GM21390 (cell line): ENCODE measurements around the gene PPM1N.

Source experiments
- ATAC-seq: cut with Tn5 transposase; IDR thresholded peaks from one replicate; pipeline ENCODE4 v1.9.1; 2021; ENCODE audit not compliant: unreplicated experiment

The PPM1N gene

DNA sequence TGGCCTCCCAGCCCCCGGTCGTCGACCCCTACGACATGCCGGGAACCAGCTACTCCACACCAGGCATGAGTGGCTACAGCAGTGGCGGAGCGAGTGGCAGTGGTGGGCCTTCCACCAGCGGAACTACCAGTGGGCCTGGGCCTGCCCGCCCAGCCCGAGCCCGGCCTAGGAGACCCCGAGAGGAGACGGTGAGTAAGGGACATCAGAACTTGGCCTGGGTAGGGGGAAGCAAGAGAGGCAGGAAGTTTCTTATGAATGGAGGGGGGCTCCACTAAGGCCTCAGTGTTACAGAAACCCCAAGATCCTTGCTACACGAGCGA is 27.5 kb upstream of the PPM1N start:
- no peak for ATAC-seq

DNA sequence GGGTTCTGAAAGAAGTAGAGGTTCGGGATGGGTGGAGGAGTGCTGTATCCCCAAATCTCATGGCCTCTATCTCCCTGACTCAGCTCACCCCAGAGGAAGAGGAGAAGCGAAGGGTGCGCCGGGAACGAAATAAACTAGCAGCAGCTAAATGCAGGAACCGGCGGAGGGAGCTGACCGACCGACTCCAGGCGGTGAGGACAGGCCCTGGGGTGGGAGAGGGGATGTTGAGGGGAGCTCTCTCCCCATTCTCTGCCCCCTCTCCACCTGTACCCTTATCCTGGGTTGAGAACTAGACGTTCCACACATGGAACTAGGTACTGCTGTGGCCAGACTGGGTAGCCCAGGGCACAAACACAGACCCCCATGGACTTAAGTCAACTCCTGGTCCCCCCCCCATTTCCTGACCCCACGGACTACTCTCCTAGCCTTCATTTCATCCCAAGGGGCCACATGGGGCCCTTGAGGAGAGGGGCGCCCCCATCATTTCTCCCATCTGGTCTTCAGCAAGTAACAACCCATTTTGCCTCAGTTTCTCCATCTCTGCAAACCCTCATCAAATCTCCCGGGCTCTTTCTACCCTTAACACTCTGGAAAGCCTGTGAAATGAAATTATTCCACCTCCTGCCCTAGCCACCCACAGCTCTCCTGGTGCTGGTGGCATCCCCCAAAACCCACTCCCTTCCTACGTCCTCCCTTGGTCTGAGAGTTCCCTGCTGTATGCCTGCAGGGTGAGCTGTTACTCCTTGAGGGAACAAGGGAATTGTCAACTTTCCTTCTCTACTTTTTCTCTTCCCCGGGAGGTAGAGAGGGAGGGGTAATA is 26.9 kb upstream of the PPM1N start:
- ATAC-seq = no peak

DNA sequence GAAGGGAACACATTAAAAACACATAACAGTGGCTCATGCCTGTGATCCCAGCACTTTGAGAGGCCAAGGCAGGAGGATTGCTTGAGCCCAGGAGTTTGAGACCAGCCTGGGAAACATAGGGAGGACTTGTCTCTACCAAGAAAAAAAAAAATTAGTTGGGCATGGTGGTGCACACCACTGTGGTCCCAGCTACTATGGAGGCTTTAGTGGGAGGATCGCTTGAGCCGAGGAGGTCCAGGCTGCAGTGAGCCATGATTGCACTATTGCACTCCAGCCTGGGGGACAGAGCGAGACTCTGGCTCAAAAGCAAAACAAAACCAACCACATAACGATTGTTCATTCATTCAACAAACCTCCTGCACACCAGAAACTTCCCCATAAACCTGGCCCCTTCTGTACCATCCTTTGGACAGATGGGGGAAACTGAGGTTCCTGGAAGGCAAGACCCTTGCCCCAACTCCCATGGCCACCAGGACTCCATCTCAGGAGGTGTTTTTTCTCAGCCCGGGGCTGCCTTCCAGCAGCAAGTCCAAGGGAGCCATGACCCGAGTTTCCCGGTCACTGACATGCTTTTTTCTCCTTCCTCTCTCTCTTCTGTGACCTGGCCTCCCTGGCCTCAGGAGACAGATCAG is 26.2 kb upstream of the PPM1N start:
- ATAC-seq = no peak

DNA sequence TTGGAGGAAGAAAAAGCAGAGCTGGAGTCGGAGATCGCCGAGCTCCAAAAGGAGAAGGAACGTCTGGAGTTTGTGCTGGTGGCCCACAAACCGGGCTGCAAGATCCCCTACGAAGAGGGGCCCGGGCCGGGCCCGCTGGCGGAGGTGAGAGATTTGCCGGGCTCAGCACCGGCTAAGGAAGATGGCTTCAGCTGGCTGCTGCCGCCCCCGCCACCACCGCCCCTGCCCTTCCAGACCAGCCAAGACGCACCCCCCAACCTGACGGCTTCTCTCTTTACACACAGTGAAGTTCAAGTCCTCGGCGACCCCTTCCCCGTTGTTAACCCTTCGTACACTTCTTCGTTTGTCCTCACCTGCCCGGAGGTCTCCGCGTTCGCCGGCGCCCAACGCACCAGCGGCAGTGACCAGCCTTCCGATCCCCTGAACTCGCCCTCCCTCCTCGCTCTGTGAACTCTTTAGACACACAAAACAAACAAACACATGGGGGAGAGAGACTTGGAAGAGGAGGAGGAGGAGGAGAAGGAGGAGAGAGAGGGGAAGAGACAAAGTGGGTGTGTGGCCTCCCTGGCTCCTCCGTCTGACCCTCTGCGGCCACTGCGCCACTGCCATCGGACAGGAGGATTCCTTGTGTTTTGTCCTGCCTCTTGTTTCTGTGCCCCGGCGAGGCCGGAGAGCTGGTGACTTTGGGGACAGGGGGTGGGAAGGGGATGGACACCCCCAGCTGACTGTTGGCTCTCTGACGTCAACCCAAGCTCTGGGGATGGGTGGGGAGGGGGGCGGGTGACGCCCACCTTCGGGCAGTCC is 25.5 kb upstream of the PPM1N start:
- no peak for ATAC-seq

DNA sequence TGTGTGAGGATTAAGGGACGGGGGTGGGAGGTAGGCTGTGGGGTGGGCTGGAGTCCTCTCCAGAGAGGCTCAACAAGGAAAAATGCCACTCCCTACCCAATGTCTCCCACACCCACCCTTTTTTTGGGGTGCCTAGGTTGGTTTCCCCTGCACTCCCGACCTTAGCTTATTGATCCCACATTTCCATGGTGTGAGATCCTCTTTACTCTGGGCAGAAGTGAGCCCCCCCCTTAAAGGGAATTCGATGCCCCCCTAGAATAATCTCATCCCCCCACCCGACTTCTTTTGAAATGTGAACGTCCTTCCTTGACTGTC is 24.9 kb upstream of the PPM1N start:
- no peak for ATAC-seq

DNA sequence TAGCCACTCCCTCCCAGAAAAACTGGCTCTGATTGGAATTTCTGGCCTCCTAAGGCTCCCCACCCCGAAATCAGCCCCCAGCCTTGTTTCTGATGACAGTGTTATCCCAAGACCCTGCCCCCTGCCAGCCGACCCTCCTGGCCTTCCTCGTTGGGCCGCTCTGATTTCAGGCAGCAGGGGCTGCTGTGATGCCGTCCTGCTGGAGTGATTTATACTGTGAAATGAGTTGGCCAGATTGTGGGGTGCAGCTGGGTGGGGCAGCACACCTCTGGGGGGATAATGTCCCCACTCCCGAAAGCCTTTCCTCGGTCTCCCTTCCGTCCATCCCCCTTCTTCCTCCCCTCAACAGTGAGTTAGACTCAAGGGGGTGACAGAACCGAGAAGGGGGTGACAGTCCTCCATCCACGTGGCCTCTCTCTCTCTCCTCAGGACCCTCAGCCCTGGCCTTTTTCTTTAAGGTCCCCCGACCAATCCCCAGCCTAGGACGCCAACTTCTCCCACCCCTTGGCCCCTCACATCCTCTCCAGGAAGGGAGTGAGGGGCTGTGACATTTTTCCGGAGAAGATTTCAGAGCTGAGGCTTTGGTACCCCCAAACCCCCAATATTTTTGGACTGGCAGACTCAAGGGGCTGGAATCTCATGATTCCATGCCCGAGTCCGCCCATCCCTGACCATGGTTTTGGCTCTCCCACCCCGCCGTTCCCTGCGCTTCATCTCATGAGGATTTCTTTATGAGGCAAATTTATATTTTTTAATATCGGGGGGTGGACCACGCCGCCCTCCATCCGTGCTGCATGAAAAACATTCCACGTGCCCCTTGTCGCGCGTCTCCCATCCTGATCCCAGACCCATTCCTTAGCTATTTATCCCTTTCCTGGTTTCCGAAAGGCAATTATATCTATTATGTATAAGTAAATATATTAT is 24.3 kb upstream of the PPM1N start:
- no peak for ATAC-seq

DNA sequence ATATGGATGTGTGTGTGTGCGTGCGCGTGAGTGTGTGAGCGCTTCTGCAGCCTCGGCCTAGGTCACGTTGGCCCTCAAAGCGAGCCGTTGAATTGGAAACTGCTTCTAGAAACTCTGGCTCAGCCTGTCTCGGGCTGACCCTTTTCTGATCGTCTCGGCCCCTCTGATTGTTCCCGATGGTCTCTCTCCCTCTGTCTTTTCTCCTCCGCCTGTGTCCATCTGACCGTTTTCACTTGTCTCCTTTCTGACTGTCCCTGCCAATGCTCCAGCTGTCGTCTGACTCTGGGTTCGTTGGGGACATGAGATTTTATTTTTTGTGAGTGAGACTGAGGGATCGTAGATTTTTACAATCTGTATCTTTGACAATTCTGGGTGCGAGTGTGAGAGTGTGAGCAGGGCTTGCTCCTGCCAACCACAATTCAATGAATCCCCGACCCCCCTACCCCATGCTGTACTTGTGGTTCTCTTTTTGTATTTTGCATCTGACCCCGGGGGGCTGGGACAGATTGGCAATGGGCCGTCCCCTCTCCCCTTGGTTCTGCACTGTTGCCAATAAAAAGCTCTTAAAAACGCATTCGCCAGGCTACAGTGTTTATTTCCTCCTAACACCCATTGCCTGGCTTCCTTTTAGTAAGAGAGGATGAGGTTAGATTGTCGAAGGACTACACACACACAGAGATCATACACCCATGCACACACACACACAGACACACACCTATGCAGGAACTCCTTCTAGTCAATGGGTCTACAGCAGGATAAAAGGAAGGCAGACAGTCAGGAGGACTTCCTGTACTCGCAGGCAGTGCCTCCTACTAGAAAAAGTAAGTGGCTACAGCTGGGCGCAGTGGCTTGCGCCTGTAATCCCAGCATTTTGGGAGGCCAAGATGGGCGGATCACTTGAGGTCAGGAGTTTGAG is 23.4 kb upstream of the PPM1N start:
- no peak for ATAC-seq

DNA sequence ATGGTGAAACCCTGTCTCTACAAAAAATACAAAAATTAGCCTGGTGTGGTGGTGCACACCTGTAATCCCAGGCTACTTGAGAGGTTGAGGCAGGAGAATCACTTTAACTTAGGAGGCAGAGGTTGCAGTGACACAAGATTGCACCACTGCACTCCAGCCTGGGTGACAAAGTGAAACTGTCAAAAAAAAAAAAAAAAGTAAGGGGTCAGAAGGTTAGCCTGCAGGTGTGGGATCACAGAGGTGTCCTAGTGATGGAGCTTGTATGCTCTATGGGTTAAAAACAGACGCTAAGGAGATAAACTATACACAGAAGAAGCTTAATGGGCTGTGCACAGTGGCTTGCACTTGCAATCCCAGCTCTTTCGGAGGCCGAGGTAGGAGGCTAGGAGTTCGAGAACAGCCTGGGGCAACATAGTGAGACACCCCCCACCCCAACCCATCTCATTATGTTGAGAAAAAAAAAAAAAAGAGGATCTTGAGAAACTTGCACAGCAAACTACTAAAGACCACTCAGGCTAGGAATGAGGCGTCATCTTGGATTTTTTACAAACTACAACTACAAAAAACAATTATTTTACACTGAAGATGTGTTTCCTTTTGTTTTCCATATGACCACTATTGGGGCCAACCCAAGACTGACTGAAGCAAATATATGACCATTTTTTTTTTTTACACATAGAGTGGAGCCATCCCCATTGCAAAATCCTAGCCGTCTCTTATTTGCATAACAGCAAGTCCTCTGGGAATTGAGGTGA is 22.5 kb upstream of the PPM1N start:
- ATAC-seq = no peak

DNA sequence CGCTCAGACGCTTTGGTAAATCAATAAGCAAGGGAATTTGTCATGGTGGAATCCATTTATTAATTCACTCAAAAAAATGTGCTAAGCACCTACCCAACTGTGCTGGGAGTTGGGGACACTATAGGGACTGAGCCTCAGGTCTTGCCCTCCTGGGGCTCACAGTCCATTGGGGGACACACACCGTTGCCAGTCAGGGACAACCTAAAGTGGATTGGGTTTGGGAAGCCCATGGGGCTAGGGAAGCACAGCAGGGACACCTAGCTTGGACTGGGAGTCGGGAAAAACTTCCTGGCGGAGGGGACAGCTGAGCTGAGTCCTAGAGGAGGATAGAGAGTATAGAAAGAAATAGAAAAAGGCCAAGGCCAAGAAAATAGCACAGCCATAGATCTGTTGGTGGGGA is 21.9 kb upstream of the PPM1N start:
- ATAC-seq = no peak

DNA sequence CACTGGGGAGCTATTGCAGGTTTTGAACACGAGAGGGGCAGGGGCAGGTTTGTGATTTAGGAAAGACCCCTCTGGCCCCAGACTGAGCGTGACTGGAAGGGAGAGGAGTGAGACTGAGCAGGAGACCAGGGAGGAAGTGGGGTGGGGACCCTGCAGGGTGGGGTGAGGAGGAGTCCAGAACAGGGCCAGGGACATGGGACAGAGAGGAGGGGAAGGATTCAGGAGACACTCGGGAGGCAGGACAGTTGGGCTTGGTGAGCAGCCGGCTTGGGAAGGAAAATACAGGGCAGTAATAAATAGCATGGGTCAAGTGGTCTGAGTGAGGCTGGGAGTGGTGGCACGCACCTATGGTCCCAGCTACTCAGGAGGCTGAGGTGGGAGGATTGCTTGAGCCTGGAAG is 21.1 kb upstream of the PPM1N start:
- ATAC-seq = no peak

DNA sequence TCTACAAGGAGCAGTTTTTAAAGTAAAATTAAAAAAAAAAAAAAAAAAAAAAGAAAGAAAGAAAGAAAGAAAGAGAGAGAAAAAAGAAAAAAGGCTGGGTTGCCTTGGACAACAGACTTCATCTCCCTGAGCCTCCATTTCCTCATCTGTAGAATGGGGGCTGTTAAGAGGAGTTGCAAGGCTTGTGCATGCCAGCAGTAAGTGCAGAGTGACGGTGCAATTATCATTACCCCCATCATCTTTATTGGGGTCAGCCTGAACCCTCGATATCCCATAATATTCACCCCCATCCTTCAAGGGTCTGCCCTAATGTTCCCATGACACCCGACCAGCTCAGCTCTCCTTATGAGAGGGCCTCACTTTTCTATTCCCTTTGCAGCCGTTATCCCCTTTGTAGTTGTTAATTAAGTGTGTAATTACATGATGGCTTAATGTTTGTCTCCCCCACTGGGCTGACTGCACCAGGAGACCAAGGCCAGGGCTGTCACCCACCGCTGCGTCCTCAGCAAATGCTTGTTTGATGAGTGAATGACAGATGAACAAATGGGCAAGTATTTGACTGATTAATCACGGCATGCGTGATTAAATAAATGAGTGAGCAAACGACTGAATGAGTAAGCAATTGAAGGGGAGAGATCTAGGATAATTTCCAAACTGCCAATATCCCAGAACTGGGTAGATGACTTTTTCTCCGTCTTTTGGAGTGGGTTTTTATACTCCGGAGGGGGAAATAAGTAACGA is 20.4 kb upstream of the PPM1N start:
- ATAC-seq = no peak

DNA sequence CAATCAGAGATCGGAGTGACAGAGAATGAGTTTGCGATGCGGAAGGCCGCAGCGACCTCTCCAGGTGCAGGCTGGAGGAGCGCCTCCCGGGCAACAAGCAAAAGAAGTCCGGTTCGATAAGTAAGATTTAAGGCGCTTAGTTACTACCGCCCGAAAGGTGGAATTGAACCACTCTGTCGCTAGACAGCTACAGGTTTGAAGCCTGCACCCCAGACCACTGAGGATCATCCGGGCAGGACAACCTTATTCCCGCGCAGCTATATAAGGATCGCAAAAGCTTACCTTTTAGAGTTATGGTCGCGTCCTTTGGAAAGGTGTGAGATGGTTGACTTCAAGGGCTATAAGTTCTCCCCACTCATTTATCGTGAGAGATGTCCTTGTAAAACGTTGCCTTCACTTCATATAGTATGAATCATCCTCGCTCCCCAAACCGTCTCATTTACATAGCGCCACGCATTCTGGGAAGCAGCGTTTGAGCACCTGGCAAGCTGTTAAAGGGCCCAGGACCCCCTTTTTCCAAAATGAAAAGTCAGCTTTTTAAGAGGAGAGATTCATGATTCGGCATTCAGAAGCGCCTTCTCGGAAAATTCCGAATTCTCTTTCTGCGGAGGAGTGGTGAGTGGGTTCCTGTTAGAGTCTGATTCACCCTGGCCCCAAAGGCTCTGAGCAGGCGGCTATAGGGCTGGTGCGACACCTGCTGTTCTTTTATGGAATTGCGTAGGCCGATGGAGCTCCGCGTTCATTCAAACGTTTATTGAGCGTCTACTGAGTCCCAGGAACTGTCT is 19.6 kb upstream of the PPM1N start:
- ATAC-seq = peak; percentile 79

DNA sequence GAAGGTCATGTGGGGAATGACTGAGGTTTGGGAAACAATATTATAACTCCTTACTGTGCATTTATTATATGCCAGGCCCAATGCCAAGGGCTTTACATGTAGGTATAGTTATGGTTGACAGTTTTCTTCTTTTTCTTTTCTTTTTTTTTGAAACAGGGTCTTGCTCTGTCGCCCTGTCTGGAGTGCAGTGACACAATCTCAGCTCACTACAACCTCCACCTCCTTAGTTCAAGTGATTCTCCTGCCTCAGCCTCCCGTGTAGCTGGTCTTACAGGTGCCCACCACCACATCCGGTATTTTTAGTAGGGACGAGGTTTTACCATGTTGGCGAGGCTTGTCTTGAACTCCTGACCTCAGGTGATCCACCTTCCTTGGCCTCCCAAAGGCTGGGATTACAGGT is 15.2 kb upstream of the PPM1N start:
- ATAC-seq = no peak

DNA sequence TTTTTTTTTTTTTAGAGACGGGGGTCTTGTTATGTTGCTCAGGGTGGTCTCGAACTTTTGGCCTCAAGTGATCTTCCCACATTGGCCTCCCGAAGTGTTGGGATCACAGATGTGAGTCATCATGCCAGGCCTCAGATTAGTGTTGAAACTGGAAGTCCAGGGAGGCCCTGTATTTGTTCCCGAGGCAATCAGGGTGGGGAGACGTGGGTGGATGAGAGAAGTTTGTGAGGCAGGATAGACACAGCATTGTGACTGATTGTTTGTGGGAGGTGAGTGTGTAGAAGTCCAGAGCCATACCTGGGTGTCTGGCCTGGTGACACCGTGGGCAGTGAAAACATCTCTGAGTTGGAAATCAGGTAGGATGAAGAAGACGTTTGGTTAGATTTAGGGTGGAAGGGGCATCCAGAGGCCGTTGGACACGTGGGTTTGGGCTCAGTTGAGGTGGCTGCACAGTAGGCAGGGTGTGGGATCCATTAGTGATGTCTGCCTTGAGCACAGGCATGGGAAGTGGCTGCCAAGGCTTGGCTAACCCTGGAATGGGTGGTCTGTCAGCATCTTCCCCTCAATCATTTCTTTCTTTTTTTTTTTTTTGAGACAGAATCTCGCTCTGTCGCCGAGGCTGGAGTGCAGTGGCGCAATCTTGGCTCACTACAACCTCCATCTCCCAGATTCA is 13.8 kb upstream of the PPM1N start:
- ATAC-seq = no peak

DNA sequence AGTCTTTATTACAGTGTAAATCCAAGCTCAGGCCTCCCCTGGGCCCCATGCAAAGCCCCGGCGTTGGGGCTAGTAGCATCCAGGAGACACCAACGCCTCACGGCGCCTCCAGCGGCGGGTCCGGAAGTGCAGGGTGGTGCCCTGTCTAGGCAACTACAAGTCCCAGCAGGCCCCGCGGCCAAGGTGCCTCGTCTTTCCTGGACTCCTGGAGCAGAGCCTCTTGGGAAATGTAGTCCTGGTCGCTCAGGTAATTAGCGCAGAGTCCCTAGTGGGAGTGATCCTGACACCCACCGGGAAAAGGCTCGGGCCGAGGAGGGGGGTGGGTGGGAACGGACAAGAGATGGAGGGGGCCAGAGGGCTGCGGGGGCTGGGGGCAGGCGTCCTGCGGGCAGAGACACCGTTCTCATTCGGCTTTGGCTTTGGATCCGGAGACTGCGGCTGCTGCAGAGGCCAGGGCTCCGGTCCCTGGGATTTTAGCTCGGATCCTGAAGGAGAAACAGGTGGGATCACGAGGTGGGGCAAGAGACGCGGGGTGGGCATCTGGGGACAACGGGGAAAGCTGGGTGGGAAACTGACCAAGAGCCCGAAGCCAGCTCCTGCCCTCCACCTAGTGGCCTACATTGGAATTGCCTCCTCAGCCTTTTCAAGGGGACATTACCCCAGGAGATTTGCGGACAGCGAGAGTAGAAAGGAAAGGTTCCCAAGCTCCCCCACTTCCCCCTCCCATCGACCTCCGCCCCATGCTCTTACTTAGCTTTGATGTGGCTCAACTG is 12.8 kb upstream of the PPM1N start:
- peak; percentile 96 for ATAC-seq

DNA sequence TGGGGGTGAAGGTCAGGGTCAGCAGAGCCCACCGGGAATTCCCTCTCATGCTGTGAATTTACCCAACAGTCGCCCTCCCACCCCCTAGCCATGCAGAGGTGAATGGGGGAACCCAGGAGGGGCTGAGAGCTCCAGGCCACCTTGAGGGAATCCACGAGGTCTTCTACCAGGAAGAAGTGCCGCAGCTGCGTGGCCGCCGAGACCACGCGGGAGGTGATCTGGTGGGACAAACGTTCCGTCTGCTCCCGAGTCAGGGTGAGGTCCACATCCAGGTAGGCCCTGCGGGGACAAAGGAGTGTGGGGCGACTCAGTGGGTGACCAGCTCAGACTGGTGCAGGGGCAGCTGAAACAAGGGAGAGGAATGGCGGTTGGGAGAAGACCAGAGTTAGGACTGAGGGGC is 9.5 kb upstream of the PPM1N start:
- no peak for ATAC-seq
